ENCODE data around the gene INPP5D.

DNA sequence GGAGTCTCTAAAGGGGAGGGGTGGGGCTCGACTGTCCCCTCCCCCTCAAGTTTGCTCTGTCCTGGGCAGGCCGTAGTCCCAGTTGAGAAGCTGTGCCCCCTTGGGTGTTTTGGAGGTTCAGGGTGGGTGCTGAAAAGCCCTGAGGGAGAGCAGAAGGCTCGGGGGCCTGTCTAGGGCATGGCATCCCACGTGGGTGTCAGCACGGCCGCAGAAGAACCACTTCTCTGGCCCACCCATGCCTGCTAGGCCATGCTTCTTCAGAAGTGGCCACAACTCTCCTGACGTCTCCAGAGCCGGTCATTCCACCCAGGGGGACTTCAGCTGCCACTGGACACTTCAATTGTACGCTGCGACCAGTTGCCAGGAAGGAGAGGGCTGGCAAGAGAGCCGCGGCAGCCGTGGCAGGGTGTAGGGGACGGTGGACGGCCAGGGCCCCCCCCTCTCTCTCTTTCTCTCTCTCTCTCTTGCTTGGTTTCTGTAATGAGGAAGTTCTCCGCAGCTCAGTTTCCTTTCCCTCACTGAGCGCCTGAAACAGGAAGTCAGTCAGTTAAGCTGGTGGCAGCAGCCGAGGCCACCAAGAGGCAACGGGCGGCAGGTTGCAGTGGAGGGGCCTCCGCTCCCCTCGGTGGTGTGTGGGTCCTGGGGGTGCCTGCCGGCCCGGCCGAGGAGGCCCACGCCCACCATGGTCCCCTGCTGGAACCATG is at the start of gene INPP5D:
- TF ChIP-seq RAD21 (IDR thresholded peaks at IDR 0.05; ENCODE audit: low read depth) (no peak), MAX (IDR thresholded peaks at IDR 0.05) (no peak), YY1 (IDR thresholded peaks at IDR 0.05; ENCODE audit: low read depth) (no peak), NFIC (IDR thresholded peaks at IDR 0.05) (no peak), TAF1 (IDR thresholded peaks at IDR 0.05; ENCODE audit: low read depth) (no peak), EP300 (IDR thresholded peaks at IDR 0.05; ENCODE audit: borderline replicate concordance) (no peak), REST (IDR thresholded peaks at IDR 0.05; ENCODE audit: low read depth) (no peak), FOXM1 (IDR thresholded peaks at IDR 0.05; ENCODE audit: borderline replicate concordance, low read depth) (no peak), EGR1 (IDR thresholded peaks at IDR 0.05) (no peak), CEBPB (IDR thresholded peaks at IDR 0.05) (no peak), TEAD4 (IDR thresholded peaks at IDR 0.05) (no peak)
